Pancreas (tissue), 10 donors: ENCODE results near the gene NEK9. TPM values are rescaled to one million over a fixed set of nuclear protein-coding genes. Genes with fewer than 3 reads are reported as not detected.

Experiments
- ATAC-seq, 4 donors: fragments of 200-7000 bp; cut with Tn5 transposase; one replicate each; pipeline versions ENCODE4 v1.8.0 to v1.9.1; 2020; ENCODE audit warnings: mild to moderate bottlenecking in 4 of 4, moderate library complexity in 4 of 4
- DNase-seq, 6 donors: peaks; one replicate each; pipeline ENCODE4 v3.0.0-alpha.2; 2020
- FAIRE-seq: peaks from 2 replicates; lab custom pipeline; 2012; peaks lifted over from hg19 to GRCh38; lab: Jason Lieb, UNC
- H3K27ac ChIP-seq, 4 donors: fragments of 200-600 bp; sonication (generic); 1 replicate in 3 of 4; 2 replicates in 1 of 4; pipeline versions ENCODE4 v1.5.0 to v1.8.0; 2020
- H3K27me3 ChIP-seq, 4 donors: fragments of 200-600 bp; one replicate each; pipeline ENCODE4 v1.8.0; 2021
- H3K36me3 ChIP-seq, 3 donors: fragments of 200-600 bp; sonication (generic) in 1 of 3; one replicate each; pipeline versions ENCODE4 v1.5.0 to v1.8.0; 2020 to 2021
- H3K4me1 ChIP-seq, 3 donors: fragments of 200-600 bp; one replicate each; pipeline ENCODE4 v1.8.0; 2021
- H3K4me3 ChIP-seq, 4 donors: fragments of 200-600 bp; sonication (generic) in 2 of 4; one replicate each; pipeline versions ENCODE4 v1.5.0 to v1.8.0; 2020 to 2021
- H3K9me3 ChIP-seq, 4 donors: fragments of 200-600 bp; one replicate each; pipeline ENCODE4 v1.8.0; 2021
- WGBS, 2 donors: extraction: QIAGEN DNeasy Blood & Tissue Kit; methylation state at CpG; one replicate each; pipeline ENCODE4 v1.1.7; 2013; 5-methylcytosine and 5-hydroxymethylcytosine counted together
- intact Hi-C, 3 donors: fragments of 100-400 bp; cut with DNase I; formaldehyde crosslinking; loops; one replicate each; pipeline versions ENCODE4 v1.11.1 to v1.14.2; 2022
- polyA plus RNA-seq, 2 donors: library from polyadenylated mRNA; stranded (reverse); fragments of 200-250 nt; gene quantifications; one replicate each; pipeline ENCODE4 v1.2.3, GENCODE V29; 2013
- total RNA-seq, 6 donors: library from RNA; stranded (reverse); fragmentation: NEBNext Ultra II Directional in 4 of 6; extraction: Animal tissue kit (Norgen Biotek cat#: 25700) in 4 of 6; gene quantifications; one replicate each; pipeline versions ENCODE4 v1.2.1 to v1.2.4, GENCODE V29; 2021 to 2023
- TF ChIP-seq, protein P1 (sequence below), 4 donors: fragments of 200-600 bp; sonication (generic) in 3 of 4; IDR thresholded peaks; one replicate each; pipeline versions ENCODE4 v1.5.0 to v1.8.0; 2021; ENCODE audit warnings: antibody characterized with exemption in 4 of 4
- donor health status: healthy with polysubstance abuse.
- donor health status: DM: no; HTN: no; CAD: no; lungs with moderate emphysema.
- donor health status: DM: no; HTN: no; CAD: no.
- donor health status: control.
- donor health status: control.
- donor health status: Bipolar disorder and iron deficiency.
- donor health status: DM: yes; HTN: yes; CAD: no.
- donor health status: DM: no; HTN: no; CAD: no.
- donor health status: DM: no; HTN: no; CAD: no.
- donor health status: DM: yes; HTN: yes; CAD: no.

The NEK9 gene
- total and polyA plus RNA-seq, 8 donors = 22.7 to 54.8 (median 27.2) TPM

DNA sequence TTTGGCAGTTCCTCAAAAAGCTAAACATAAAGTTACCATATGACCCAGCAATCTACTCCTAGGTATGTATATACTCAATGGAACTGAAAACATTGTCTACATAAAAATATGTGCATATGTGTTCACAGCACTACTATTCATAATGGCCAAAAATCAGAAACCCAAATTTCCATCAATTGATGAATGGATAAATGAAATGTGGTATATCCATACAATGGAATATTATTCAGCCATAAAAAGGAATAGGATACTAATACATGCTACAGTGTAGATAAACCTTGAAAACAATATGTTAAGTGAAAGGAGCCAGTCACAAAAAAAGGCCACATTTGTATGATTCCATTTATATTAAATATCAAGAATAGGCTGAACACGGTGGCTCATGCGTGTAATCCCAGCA, 66.4 kb downstream of the NEK9 start:
- Histone ChIP-seq H3K27me3 (no peaks in the 10 kb centered on the region), H3K4me1 (peaks cover 0 to 12% (median 4%) of the 10 kb centered on the region in 3 donors), H3K36me3 (no peaks in the 10 kb centered on the region), H3K9me3 (no peaks in the 10 kb centered on the region), H3K4me3 (no peak overlapping the region), H3K27ac (no peak overlapping the region)
- FAIRE-seq = no peak
- no peak for DNase-seq
- TF ChIP-seq, protein P1, sequence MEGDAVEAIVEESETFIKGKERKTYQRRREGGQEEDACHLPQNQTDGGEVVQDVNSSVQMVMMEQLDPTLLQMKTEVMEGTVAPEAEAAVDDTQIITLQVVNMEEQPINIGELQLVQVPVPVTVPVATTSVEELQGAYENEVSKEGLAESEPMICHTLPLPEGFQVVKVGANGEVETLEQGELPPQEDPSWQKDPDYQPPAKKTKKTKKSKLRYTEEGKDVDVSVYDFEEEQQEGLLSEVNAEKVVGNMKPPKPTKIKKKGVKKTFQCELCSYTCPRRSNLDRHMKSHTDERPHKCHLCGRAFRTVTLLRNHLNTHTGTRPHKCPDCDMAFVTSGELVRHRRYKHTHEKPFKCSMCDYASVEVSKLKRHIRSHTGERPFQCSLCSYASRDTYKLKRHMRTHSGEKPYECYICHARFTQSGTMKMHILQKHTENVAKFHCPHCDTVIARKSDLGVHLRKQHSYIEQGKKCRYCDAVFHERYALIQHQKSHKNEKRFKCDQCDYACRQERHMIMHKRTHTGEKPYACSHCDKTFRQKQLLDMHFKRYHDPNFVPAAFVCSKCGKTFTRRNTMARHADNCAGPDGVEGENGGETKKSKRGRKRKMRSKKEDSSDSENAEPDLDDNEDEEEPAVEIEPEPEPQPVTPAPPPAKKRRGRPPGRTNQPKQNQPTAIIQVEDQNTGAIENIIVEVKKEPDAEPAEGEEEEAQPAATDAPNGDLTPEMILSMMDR (IDR thresholded peaks at IDR 0.05) = no peak
- no peak for ATAC-seq
- 50 to 80% methylated on average over 2 of the region's 2 CpGs for WGBS, 2 donors
- intact Hi-C loops = no loop called here

DNA sequence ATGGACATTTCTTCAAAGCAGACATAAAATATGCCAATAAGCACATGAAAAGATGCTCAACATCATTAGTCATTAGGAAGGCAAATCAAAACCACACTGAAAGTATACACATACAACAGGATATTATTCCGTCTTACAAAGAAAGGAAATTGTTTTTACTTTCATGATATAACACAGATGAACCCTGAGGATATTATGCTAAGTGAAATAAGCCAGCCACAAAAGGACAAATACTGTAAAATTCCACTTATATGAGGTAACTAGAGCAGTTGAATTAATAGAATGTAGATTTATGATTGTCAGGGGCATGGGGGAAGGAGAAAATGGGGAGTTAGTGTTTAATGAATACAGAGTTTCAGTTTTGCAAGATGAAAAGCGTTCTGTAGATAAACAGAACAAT, 67.2 kb downstream of the NEK9 start:
- H3K36me3 ChIP-seq = no peaks in the 10 kb centered on the region
- H3K9me3 ChIP-seq = no peaks in the 10 kb centered on the region
- 82 to 88% methylated on average over 2 of the region's 2 CpGs for WGBS, 2 donors
- intact Hi-C loops = no loop called here
- no peak overlapping the region for H3K4me3 ChIP-seq
- peaks cover 0 to 12% (median 4%) of the 10 kb centered on the region in 3 donors for H3K4me1 ChIP-seq
- DNase-seq = no peak
- H3K27ac ChIP-seq = no peak overlapping the region
- TF ChIP-seq, protein P1 (IDR thresholded peaks at IDR 0.05) = no peak
- ATAC-seq = no peak
- no peaks in the 10 kb centered on the region for H3K27me3 ChIP-seq
- FAIRE-seq = no peak

DNA sequence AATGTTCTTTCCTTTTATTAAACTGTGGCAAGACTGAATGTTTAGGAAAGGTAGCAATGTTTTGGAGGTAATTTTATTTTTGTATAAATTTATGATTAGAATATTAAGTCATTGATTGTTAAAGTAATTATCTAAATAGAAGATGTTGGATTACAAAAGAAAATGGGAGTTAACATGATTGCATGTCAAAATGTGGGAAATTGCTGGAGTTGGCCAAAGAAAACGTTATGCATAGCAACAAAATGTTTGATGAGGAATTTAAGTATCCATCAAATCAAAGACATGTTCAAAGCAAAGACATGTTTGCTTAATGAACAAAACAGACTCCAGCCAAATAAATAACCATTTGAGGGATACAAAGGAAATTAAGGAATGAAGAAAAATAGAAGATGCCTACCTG, 72.4 kb downstream of the NEK9 start:
- ATAC-seq = no peak
- DNase-seq = no peak
- Histone ChIP-seq H3K9me3 (no peaks in the 10 kb centered on the region), H3K4me3 (no peak overlapping the region), H3K27ac (no peak overlapping the region), H3K27me3 (no peaks in the 10 kb centered on the region), H3K36me3 (no peaks in the 10 kb centered on the region), H3K4me1 (peaks cover 0 to 13% (median 8%) of the 10 kb centered on the region in 3 donors)
- 43 to 64% methylated on average over 1 of the region's 1 CpG for WGBS, 2 donors
- intact Hi-C loops = no loop called here
- TF ChIP-seq, protein P1 (IDR thresholded peaks at IDR 0.05) = no peak
- FAIRE-seq = no peak

DNA sequence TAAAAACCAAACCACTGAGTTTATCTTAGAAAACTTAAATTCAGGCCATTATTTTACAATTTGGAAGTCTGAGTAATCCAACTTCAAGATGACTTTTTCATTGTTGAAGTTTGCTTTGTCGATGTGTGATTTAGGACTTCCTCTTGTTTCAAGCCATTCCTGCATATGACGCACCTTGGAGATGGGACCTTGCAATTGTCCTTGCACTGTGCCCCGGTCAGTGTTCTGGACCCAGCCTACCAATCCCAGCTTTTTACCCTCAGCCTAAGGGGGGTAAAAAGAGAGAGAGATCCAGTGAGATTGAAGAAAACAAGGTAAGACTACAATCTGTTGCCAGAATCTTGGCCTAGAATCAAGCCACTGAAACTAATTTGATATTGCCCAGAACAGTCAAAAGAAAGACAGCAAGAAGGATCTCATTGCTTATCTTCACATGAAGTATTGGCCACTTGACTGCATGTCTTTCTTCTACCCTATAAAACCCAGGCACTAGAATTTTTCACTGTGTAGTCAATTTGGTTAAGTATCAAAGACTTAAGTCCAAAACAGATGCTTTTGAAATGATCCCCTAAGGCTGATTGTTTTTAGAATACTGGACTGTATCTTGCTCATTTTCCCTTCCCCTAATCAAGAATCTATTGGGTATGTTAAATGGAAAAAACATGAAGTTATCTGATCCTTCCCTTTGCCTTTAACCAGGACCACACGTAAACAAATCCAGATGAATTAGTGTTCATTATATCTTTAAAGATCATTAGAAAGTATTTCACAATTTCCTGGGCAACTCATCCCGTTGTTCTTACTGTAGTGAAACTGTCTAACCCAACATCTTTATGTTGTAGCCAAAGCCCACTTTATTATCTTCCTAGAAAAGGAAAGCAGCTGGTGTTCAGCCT, 73.2 kb downstream of the NEK9 start:
- DNase-seq (no peak), FAIRE-seq (no peak), ATAC-seq (no peak)
- Histone ChIP-seq H3K4me1 (peaks cover 0 to 13% (median 8%) of the 10 kb centered on the region in 3 donors), H3K27ac (no peak overlapping the region), H3K27me3 (no peaks in the 10 kb centered on the region), H3K36me3 (no peaks in the 10 kb centered on the region), H3K4me3 (no peak overlapping the region), H3K9me3 (no peaks in the 10 kb centered on the region)
- TF ChIP-seq, protein P1 (IDR thresholded peaks at IDR 0.05) = no peak
- intact Hi-C loops = no loop called here
- WGBS, 2 donors = 64 to 70% methylated on average over 5 of the region's 5 CpGs

DNA sequence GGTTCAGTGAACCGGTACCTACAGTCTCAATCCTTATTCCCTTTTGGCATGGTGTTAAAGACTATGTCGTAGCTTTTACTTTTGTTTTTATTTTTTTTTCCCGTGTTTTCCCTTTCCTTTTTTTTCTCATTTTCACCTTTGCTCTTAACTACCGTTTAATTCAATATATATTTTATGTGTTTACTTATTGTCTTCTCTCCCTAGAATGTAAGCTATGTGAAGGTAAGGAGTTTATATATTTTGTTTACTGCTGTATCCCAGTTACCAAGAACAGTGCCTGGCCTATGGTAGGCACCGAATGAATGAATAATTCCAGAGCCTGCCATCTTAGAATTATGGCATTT, 75.3 kb downstream of the NEK9 start:
- FAIRE-seq (no peak), ATAC-seq (no peak), DNase-seq (no peak)
- intact Hi-C loops = no loop called here
- Histone ChIP-seq H3K27me3 (no peaks in the 10 kb centered on the region), H3K27ac (peak overlapping the region; percentile 88 to 94 (median 92)), H3K36me3 (no peaks in the 10 kb centered on the region), H3K4me3 (peak overlapping the region; percentile 55 to 73 (median 64)), H3K9me3 (no peaks in the 10 kb centered on the region), H3K4me1 (peaks cover 0 to 13% (median 8%) of the 10 kb centered on the region in 3 donors)
- TF ChIP-seq, protein P1 (IDR thresholded peaks at IDR 0.05) = no peak
- WGBS, 2 donors = 18 to 23% methylated on average over 5 of the region's 5 CpGs
